Activated naive CD4-positive, alpha-beta T cell treated with anti-CD3 and anti-CD28 coated beads, Interleukin-2, amount 50 U/mL, for 24 hours (primary cell): ENCODE data around the gene KLK7.
"Not testable (repeated sequence)": the region's sequence is repeated elsewhere in the genome, so short reads cannot be mapped to it uniquely, and the experiment has no call there.

Experiments used
- H3K27ac Mint-ChIP-seq: one replicate; pipeline ENCODE4 v1.8.0; 2021; ENCODE audit warnings: mild to moderate bottlenecking, mixed read lengths
- H3K27me3 Mint-ChIP-seq: one replicate; pipeline ENCODE4 v1.8.0; 2021; ENCODE audit warnings: mixed read lengths
- H3K36me3 Mint-ChIP-seq: one replicate; pipeline ENCODE4 v1.8.0; 2021; ENCODE audit warnings: mixed read lengths
- H3K4me1 Mint-ChIP-seq: one replicate; pipeline ENCODE4 v1.8.0; 2021; ENCODE audit warnings: mixed read lengths
- H3K4me3 Mint-ChIP-seq: one replicate; pipeline ENCODE4 v1.8.0; 2021; ENCODE audit warnings: mild to moderate bottlenecking, mixed read lengths
- H3K9me3 Mint-ChIP-seq: one replicate; pipeline ENCODE4 v1.8.0; 2021; ENCODE audit warnings: mixed read lengths

KLK7 gene

GRCh38 chr19:50969810-50970209, 13.9 kb downstream of the KLK7 start:
- H3K4me3 Mint-ChIP-seq, H3K4me1 Mint-ChIP-seq, H3K36me3 Mint-ChIP-seq, H3K27ac Mint-ChIP-seq, H3K9me3 Mint-ChIP-seq: not testable (repeated sequence)
- peaks cover 40% of the 10 kb centered on the region for H3K27me3 Mint-ChIP-seq

- no peaks in the 10 kb centered on the region for H3K4me1 Mint-ChIP-seq
- H3K36me3 Mint-ChIP-seq, result no peaks in the 10 kb centered on the region
- no peaks in the 10 kb centered on the region for H3K9me3 Mint-ChIP-seq
- peaks cover 42% of the 10 kb centered on the region for H3K27me3 Mint-ChIP-seq
- no peak within 1 kb of the TSS for H3K27ac Mint-ChIP-seq
- H3K4me3 Mint-ChIP-seq, result no peak within 1 kb of the TSS
These were observed 14.3 kb downstream of the KLK7 start, which contains the start of gene KLK6 for GRCh38 chr19:50969413-50969760. Gene KLK6 (minus strand): TSS chr19:50969591. CDS start chr19:50968104, 1,487 bp downstream.

GRCh38 chr19:50968716-50969412, 14.9 kb downstream of the KLK7 start:
- Mint-ChIP-seq H3K36me3 (no peaks in the 10 kb centered on the region), H3K9me3 (peaks cover 5% of the 10 kb centered on the region), H3K4me3 (no peak overlapping the region), H3K27ac (no peak overlapping the region), H3K4me1 (no peaks in the 10 kb centered on the region), H3K27me3 (peaks cover 42% of the 10 kb centered on the region)

GRCh38 chr19:50967929-50968715, 15.6 kb downstream of the KLK7 start:
- Mint-ChIP-seq H3K4me3 (no peak overlapping the region), H3K27me3 (peaks cover 45% of the 10 kb centered on the region), H3K27ac (no peak overlapping the region), H3K4me1 (no peaks in the 10 kb centered on the region), H3K36me3 (no peaks in the 10 kb centered on the region), H3K9me3 (peaks cover 9% of the 10 kb centered on the region)

- H3K4me3 Mint-ChIP-seq, result no peak overlapping the region
- peaks cover 37% of the 10 kb centered on the region for H3K27me3 Mint-ChIP-seq
- H3K4me1 Mint-ChIP-seq, result no peaks in the 10 kb centered on the region
- H3K27ac Mint-ChIP-seq, result no peak overlapping the region
- peaks cover 24% of the 10 kb centered on the region for H3K9me3 Mint-ChIP-seq
- H3K36me3 Mint-ChIP-seq, result peaks cover 2% of the 10 kb centered on the region
These were observed 19.5 kb downstream of the KLK7 start for GRCh38 chr19:50964266-50964665.

- no peak overlapping the region for H3K4me3 Mint-ChIP-seq
- H3K27me3 Mint-ChIP-seq, result peaks cover 41% of the 10 kb centered on the region
- peaks cover 2% of the 10 kb centered on the region for H3K36me3 Mint-ChIP-seq
- peaks cover 25% of the 10 kb centered on the region for H3K9me3 Mint-ChIP-seq
- H3K4me1 Mint-ChIP-seq, result no peaks in the 10 kb centered on the region
- H3K27ac Mint-ChIP-seq, result no peak overlapping the region
These were observed 20.3 kb downstream of the KLK7 start for GRCh38 chr19:50963381-50963780.

GRCh38 chr19:50962245-50962644, 21.5 kb downstream of the KLK7 start:
- peaks cover 25% of the 10 kb centered on the region for H3K9me3 Mint-ChIP-seq
- H3K36me3 Mint-ChIP-seq, result peaks cover 2% of the 10 kb centered on the region
- no peak overlapping the region for H3K4me3 Mint-ChIP-seq
- peaks cover 41% of the 10 kb centered on the region for H3K27me3 Mint-ChIP-seq
- no peak overlapping the region for H3K27ac Mint-ChIP-seq
- no peaks in the 10 kb centered on the region for H3K4me1 Mint-ChIP-seq

- Mint-ChIP-seq H3K36me3 (peaks cover 2% of the 10 kb centered on the region), H3K27me3 (peaks cover 37% of the 10 kb centered on the region), H3K9me3 (peaks cover 25% of the 10 kb centered on the region)
These were observed 23.8 kb downstream of the KLK7 start for GRCh38 chr19:50959731-50960500.

GRCh38 chr19:50957587-50957986, 26.1 kb downstream of the KLK7 start:
- Mint-ChIP-seq H3K36me3 (peaks cover 2% of the 10 kb centered on the region), H3K27me3 (peaks cover 23% of the 10 kb centered on the region), H3K4me1 (no peaks in the 10 kb centered on the region), H3K9me3 (peaks cover 12% of the 10 kb centered on the region), H3K27ac (no peak overlapping the region), H3K4me3 (no peak overlapping the region)

More at GRCh38 chr19:50959731-50960500, 23.8 kb downstream of the KLK7 start:
- Mint-ChIP-seq H3K4me1 (no peaks in the 10 kb centered on the region), H3K4me3 (no peak overlapping the region), H3K27ac (no peak overlapping the region)

- Mint-ChIP-seq H3K9me3 (no peaks in the 10 kb centered on the region), H3K27ac (no peak within 1 kb of the TSS), H3K4me1 (no peaks in the 10 kb centered on the region), H3K27me3 (peaks cover 24% of the 10 kb centered on the region), H3K36me3 (no peaks in the 10 kb centered on the region), H3K4me3 (no peak within 1 kb of the TSS)
These were observed 30.8 kb downstream of the KLK7 start, which contains the start of gene KLK5 for GRCh38 chr19:50952910-50953309. Gene KLK5 (minus strand): TSS chr19:50953038. CDS start chr19:50952657, 381 bp downstream.

- Mint-ChIP-seq H3K36me3 (no peaks in the 10 kb centered on the region), H3K9me3 (no peaks in the 10 kb centered on the region), H3K27ac (no peak overlapping the region), H3K4me3 (no peak overlapping the region), H3K4me1 (no peaks in the 10 kb centered on the region), H3K27me3 (peaks cover 19% of the 10 kb centered on the region)
These were observed 33.9 kb downstream of the KLK7 start for GRCh38 chr19:50949861-50950260.

GRCh38 chr19:50947123-50947522, 36.6 kb downstream of the KLK7 start:
- no peak overlapping the region for H3K4me3 Mint-ChIP-seq
- H3K27me3 Mint-ChIP-seq, result peaks cover 22% of the 10 kb centered on the region
- H3K27ac Mint-ChIP-seq, result no peak overlapping the region
- H3K4me1 Mint-ChIP-seq, result no peaks in the 10 kb centered on the region
- no peaks in the 10 kb centered on the region for H3K9me3 Mint-ChIP-seq
- no peaks in the 10 kb centered on the region for H3K36me3 Mint-ChIP-seq

- H3K27me3 Mint-ChIP-seq, result peaks cover 22% of the 10 kb centered on the region
- H3K9me3 Mint-ChIP-seq, result no peaks in the 10 kb centered on the region
- H3K36me3 Mint-ChIP-seq, result no peaks in the 10 kb centered on the region
- no peak overlapping the region for H3K4me3 Mint-ChIP-seq
- H3K4me1 Mint-ChIP-seq, result no peaks in the 10 kb centered on the region
- no peak overlapping the region for H3K27ac Mint-ChIP-seq
These were observed 38.9 kb downstream of the KLK7 start for GRCh38 chr19:50944795-50945194.

GRCh38 chr19:50943074-50943828, 40.5 kb downstream of the KLK7 start:
- Mint-ChIP-seq H3K27ac (no peak overlapping the region), H3K4me1 (no peaks in the 10 kb centered on the region), H3K9me3 (no peaks in the 10 kb centered on the region), H3K36me3 (no peaks in the 10 kb centered on the region), H3K4me3 (no peak overlapping the region), H3K27me3 (peaks cover 19% of the 10 kb centered on the region)

GRCh38 chr19:50939596-50939995, 44.1 kb downstream of the KLK7 start:
- H3K27me3 Mint-ChIP-seq, result peaks cover 21% of the 10 kb centered on the region
- H3K4me1 Mint-ChIP-seq, result no peaks in the 10 kb centered on the region
- H3K9me3 Mint-ChIP-seq, result no peaks in the 10 kb centered on the region
- H3K4me3 Mint-ChIP-seq, result no peak overlapping the region
- no peak overlapping the region for H3K27ac Mint-ChIP-seq
- no peaks in the 10 kb centered on the region for H3K36me3 Mint-ChIP-seq
